ENCODE results near the gene CD83.

The CD83 gene

DNA sequence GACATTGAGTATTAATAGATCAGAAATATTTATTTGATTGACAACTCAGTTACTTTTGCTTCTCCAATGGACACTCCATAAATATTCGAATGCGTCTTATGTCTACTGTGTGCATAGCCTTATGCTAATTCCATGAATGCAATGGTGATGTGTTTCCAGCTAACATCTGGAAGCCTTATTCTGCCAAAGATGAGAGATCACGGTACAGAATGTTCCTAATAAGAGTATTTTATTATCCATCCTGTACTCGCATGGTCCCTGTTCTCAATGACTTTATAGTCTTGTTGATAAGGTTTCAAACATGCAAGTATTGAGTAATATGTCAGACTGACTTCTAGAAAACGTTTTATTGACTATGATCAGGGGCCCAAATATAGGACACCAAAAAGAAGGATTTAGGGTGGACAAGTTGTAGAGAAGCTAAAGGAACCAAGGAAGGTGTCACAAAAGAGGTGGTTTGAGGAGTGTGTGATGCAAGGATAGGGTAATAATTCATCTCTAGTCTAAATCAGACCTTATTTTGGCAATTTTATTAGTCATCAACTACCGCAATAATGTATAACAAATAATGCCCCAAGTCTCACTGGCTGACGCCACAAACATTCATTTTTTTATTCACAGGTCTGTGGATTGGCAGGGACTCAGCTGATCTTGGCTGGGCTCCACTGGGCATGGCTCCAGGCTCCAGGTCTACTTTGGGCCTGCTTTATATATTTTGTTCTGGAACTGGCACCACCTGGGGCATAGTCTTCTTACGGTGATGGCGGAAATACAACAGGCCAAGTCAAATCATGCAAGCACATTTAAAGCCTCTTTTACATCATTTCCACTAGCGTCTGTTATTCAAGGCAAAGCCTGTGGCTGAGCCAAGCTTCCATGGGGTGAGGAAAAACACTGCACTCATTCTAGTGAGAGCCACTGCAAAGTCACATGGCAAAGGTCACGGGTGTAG lies 24.5 kb upstream of the CD83 start:
- FAIRE-seq: no peak

DNA sequence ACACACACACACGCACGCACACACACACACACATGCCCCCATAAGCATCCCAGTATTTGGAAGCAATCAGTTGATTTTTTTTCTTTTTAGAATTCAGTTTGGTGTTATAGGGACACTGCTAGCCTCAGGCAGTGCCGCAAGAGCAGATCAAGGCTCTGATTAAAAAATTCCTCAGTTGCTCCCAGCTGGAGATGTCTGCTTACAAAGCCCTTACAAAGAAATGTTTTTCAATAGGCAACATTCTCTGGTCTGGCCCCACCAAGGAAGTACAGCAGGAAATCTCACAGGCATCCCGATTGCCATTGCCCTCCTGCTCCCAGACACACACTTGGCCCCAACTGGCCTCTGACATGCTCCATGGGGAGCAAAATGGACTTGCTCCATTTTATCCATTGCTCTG lies 22.9 kb upstream of the CD83 start:
- no peak for FAIRE-seq

DNA sequence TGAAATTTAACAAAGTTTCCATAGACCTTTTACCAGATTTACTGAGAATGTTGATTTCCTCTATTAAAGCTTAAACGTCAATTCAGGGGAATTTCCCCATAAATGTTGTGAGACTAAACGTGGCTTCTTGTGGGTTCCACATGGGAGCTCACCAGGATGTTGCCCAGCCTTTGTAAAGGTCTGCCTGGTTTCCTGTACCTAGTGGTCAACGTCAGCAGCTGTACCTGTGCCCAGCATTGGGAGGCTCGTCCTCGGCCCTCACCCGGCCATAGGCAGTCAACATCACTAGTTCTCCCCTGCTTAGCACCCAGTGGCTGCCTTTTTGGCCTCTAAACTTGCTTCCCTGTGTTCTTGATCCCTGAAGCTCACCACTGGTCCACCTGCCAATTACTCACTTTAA lies 22.1 kb upstream of the CD83 start:
- no peak for FAIRE-seq

DNA sequence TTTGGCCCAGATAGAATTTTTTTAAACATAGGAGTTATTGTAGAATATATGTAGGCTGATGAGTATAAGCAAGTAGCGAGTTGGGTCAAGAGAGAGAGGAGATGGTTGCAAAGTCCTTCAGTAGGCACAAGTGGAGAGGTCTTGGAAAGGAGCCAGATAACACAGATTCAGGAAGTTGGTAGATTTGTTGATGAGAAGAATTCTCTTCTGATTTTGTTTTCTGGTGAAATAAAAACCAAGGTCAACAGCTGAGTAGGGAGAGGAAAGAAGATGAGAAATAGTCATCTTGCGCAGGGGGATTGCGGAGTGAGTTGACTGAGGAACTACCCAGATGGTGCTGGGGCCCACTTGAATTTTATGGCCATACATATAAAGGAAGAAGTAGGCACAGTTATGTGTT lies 17.4 kb upstream of the CD83 start:
- FAIRE-seq: no peak

DNA sequence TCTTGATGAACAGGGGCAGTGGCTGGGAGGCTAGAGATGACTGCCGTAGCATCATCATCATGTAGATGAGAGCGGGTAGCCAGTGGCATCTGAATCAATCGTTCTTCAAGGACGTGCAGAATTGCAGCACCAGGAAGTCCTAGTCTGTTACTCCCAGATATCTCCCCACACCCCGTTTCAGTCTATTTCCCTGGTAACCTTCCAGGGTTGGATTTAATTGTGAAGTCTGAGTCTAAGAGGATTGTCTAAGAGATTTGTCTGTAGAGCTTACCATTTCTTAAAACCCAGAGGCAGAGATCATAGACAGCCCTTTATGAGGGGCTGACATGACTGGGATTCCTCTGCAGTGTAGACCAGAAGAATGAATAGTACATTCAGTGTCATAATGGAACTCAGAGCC lies 16.6 kb upstream of the CD83 start:
- FAIRE-seq: no peak

DNA sequence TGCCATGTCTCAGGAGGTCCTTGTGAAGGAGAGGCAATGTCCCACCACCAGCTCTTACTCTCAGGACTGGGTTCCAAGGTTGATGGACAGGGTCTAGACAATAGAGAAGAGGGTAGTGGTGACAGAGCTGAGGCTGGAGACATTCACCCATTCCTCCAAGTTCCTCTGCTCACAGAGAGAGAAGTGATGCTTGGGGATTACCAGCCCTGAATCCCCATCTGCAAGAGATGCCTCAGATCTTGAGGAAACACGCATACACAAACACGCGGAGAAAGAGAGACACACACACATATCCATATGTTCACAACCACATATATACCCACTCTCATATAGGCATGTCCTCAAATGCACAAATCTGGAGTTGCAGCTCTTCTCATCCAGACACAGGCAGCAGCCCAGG lies 15.2 kb upstream of the CD83 start:
- FAIRE-seq: no peak

DNA sequence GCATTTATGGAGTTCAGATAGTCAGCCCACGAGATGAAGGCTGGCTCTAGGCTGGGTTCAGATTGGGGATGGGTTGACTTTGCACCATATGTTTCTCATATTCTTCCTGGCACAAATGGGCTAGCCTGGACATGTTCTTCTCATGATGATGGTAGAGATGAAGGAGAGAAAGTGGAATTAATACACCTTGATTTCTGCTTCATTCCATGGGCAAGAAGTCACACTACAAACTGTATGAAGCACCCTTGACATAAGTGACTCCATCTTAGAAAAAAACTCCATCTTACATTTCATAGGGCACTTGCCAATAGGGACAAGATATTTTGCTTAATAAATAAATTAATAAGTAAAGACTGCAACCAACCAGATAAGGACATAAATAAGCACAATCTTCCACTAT lies 12.0 kb upstream of the CD83 start:
- no peak for FAIRE-seq

DNA sequence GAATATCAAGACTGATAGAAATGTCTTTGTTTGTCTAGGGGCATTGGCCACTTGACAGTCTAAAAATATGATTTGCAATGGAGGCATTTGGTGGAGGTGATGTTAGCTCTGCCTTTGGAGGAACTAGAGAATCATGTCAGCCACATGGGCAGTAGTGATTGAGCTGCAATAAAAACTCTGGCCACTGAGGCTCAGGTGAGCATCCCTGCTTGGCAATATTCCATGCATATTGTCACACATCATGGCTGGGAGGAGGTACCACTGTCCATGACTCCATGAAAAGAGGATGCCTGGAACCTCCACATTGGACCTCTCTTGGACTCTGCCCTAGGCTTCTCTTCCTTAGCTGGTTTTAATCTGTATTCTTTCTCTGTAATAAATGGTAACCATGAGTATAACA lies 10.6 kb upstream of the CD83 start:
- FAIRE-seq: no peak

DNA sequence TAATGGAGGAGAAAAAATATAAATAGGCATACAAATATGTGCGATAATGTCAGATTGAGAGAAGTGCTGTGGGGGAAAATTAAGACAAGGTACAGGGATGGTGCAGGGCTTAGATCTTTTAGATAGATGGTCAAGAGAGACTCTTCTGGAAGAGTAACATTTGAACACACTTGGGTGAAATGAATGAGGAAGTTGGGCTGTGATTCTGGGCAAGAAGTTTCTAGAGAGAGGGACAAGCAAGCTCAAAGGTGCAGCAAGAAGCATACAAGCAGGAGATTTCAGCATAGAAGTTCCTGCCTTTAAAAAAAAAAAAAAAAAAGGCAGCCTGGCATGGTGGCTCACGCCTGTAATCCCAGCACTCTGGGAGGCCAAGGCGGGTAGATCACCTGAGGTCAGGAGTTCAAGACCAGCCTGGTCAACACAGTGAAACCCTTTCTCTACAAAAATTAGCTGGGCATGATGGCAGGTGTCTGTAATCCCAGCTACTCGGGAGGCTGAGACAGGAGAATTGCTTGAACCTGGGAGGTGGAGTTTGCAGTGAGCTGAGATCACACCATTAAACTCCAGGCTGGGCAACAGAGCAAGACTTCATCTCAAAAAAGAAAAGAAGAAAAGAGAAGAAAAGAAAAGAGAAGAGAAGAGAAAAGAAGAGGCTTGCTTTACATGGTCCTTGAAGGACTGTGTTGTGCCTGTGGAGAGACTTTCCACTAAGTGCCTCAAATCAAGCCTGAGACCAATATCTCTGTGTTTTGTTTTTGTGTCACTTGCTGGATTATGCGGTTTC lies 9.7 kb upstream of the CD83 start:
- no peak for FAIRE-seq

DNA sequence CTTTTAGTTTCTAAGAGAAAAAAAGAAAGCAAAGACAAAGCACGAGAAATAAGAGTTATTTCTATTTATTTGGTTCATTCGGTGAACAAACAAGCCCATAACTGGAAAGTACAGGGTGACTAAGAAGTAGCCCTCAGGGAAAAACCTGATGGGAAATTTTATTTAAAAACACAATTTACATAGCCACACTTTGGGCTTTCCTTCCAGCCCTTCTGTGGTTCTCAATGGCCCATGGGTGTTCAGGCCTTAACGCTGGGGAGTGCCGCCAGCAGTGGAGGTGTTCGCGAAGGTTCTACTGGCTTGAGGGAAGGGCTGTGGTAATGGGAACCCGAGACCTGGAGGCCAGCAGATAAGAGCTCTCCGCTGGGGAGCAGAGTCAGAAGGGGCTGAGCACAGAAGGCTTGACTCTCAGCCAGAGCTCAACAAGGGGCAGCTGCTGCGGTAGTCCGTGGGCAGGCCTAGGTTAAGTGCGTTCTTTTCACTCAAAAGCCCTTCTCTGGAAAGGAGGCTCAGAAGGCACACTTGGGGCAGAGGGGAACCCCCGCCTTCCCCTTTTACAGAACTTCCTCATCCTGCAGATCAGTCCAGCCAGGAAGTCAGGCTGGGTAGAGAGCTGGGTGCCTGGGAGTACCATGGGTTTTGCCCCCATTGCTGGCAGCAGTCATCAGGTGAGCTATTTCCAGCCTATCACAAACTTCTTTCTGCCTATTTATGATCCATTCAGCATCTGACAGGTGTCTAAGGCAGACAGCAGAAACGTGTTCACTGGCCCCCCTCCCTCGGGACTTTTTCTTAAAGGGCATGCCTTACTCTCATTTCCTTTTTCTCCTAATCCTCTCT lies 8.8 kb upstream of the CD83 start:
- FAIRE-seq: no peak

DNA sequence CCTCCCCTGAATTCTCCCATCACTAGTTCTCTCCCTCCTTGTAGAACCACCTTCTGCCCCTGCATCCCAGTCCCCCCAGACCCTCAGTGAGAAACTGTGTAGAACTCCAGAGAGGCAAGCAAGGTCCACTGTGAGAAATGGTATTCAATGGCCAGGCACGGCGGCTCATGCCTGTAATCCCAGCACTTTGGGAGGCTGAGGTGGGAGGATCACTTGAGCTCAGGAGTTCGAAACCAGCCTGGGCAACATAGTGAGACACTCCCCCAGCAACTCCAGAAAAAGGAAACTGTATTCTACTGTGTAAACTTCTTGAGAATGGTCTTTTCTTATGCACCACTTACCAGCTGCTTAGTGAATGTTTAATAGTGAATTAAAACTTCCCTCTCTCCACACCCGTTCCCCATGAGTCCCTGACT lies 8.2 kb upstream of the CD83 start:
- no peak for FAIRE-seq

DNA sequence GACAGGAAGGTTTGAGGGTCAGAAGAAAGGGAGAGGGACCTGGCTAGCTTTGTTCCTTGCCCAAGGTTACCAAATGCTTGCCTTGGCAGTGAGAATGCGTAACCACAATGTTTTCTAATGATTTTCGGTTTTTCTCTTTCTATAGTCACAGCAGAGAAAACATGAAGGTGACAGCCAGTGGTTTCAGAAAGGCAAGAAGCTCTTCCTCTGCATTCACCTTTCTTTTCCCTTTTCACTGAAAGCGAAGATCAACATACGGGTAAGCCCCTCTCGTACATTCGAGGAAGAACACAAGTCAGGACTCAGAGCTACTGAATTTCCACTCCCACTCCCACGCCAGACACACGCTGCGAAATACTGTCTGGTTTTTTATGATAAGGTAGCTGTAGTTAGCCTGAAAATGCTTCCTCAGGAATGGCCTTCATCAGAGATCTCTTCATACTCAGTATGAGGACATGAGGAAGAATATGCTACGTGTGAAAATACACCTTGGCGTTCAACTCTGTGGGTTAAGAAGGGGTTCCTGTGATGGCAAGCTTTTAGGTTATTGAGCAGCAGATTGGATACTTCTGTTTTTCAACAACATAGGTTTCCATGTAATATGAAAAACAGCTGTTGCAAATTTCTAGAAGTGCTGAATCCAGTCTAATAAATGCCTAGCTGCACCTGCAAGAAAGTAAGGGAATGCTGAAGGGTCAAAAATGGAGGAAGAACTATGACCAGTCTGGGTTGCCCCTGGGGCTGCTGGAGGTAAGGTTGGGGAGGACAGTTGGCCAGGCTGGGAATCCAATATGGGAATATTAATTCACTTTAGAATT lies 7.4 kb upstream of the CD83 start:
- FAIRE-seq: no peak

DNA sequence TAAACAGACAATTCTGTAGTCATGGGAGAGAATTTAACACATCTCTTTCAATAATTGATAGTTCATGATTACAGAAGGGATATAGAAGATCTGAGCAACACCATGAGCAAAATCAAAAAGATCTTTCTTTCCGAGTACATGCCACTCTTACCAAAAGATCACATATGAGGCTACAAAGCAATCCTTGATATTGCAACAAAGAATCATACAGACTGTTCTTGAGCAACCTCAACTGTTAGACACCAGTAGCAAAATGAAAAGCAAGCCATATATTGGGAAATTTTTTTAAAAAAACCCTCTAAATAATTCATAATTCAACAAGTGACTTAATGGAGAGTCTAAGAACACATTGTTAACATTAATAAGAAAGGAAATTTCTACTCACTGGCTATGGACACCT lies 3.6 kb upstream of the CD83 start:
- no peak for FAIRE-seq

DNA sequence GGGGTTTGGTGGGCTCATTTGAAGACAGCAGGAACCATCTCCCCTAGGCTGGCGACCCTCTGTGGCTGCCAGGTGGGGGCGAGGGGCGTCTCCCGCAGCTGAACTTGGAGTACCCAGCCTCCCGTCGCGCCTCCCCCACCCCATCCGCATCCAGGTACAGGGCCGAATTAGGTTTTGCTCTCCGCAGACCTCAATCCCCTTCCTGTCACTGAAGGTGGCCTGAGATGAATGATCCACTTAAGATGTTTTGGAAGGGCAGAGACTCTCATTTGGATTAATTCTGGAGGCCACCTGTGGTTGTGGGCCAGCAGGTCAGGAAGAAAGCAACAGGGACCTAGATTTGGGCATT lies 493 bp downstream of the CD83 start:
- no peak for FAIRE-seq

DNA sequence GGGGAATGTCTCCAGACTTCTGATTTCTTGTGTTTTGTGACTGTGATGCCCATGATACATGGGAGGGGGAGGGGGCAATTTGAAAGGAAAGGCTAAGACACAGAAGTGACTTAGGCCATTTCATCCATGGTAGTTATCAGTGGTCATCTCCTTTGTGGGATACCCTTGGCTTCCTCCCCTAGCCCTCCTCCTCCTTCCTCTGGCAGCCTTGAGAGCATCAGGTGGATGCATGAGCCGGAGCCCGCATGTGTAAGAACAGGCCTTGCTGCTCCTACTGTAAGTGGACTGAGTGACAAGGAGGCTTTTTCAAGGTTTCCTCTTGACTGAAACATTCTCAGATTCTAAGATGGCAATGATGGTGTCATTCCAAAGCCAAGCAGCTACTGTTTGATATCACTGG lies 874 bp downstream of the CD83 start:
- FAIRE-seq: no peak

DNA sequence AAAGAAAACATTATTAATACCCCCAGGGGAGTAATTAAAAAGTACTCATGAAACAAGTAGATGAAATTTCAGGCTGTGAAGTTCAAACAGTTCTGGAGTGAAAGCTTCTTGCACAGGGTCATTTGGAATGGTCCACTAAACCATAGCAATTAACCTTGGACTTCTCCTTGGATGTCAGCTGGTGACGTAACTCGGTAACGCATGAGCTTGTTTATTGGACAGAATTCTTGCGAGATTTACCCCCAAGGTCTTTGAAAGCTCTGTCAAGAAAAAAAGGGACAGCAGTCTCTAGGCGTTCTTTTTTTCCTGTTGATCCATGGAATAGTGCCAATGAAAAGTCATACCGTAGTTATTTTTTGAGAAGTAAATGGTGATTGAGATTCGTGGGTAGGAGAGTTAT lies 2.2 kb downstream of the CD83 start:
- FAIRE-seq: no peak

DNA sequence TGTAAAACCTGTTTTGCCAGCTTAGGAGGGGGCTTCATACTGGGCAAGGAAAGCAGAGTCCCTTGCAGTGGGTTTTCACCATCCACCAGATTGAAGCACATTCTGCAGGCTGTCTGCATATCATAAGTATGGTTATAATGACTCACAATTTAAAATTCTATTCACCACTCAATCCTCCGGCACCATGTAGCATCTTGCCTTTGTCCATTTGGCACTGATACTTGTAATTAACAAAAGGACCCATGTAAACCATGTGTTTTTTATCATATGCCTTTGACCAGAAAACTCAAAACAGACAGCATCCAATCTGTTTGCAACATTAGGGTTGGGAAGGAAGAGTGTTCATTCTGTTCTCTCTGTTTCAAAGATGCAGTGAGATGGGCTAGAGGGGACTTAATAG lies 3.0 kb downstream of the CD83 start:
- FAIRE-seq: no peak

DNA sequence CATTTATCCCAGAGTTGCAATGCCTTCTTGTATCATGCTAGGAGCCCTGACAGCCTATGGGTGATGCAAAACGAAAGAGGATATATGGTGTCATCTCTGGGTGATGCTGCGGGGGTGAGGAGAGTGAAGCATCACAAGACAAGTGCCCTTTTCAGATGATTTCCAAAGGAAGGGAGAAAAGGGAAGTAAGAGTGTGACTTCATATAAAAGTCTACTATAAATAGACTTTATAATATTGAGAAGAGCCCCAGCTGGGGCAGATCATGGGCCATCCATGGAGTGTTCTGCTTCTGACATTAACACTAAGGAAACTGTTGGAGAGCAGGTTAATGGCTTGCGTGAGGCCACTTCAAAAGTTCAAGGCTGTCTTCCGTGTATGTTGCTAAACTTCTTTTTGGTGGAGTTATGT lies 4.4 kb downstream of the CD83 start:
- FAIRE-seq: no peak

DNA sequence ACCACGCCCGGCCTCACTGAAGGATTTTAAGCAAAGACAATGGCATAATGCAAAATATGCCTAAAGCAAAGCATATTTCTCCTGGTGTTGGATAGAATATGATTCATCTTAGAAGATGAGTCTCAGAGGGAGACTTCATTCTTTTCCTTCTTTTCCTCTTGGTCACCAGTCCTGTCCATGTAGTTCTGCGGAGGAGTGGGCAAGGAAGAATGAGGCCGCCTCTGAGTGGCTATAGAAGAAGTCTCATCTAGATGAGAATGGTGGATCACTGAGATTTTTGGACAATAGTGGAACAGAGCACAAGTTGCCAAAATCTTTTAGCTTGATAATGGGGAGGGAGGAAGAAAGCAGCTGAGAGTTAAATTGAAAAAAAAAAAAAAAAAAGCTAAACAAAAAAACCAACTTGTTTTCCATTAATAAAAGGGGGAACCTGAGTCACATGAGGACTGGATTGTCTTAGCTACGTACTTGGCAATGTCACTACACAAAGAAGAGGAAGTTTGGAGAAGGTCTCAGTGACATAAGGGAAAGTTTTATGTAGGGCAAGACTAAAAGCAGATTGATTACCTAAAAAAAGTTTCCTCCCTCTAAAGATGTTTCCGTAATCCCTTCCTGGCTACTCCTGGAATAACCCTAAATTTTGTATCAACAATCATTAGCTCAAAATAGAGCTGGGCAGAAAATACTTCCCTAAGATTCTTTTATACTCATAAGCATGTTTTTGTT lies 6.0 kb downstream of the CD83 start:
- no peak for FAIRE-seq

DNA sequence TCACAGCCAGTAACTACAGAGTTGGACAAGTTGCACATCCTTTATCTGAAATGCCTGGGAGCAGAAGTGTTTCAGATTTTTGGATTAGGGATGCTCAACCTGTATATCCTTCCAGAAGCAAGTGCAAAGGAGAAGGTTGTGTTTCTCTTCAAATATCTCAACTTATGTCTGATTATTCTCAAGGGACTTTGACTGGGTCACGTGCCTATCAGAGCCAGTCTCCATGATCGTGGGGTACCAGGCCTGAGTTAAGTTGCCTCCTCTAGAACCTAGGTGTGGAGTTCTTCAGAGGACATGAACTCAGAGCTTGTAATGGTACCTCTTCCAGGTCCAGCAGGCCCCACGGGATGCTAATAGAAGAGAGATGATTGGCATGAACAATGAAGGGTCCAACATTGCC lies 7.8 kb downstream of the CD83 start:
- FAIRE-seq: no peak

DNA sequence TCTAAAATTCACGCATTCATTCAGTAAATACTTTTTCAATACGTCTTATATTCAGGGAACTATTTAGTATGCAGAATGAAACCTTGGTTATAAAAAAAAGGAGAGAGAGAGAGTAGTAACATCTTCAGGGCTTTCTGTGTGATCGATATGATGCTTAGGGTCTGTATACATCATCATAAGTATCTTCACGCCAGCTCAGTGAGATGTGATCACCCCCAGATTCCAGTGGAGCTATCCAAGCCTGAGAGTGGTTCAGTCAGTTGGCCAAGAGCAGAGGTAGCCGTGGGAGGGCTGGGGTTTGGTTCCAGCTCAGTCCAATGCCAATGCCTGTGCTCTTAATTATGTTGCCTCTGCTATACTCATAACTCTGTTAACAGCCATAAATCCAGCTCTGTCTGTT lies 8.6 kb downstream of the CD83 start:
- FAIRE-seq: no peak

DNA sequence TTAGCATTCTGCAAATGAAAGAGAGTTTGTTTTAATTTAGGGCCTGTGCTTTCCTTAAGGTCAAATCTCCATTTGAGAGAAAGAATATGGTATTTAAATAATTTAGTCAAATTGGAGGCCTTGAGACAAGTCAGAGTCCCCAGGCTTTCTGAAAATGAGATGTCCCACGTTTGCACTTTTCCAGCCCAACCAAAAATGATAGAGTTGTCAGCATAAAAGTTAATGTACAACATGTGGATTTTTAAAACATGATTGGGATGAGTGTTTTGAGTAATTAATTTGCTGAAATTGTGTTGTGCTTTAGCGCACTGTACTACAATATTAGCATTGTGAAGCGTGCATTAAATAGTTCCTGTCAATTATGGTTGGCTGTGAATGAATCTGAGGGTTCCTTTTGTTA lies 10.0 kb downstream of the CD83 start:
- no peak for FAIRE-seq

Measured in islet of Langerhans (tissue), 1 donor.